SK-N-SH (cell line): ENCODE results near the gene LAPTM4A. TPM values are rescaled to one million over a fixed set of nuclear protein-coding genes. Genes with fewer than 3 reads are reported as not detected.

Experiments
- CTCF ChIA-PET: fragments of 300-600, 350-600 bp; formaldehyde crosslinking; extraction: SDS; loops from one replicate; lab custom pipeline; 2021; lab: Yijun Ruan, JAX
- POLR2A ChIA-PET: fragments of 350-600 bp; sonication (Branson Sonifier 250); formaldehyde crosslinking; extraction: SDS; loops from one replicate; lab custom pipeline; 2020; ENCODE audit warnings: antibody characterized with exemption, inconsistent platforms; lab: Yijun Ruan, JAX
- DNase-seq: peaks from one replicate; pipeline ENCODE4 v3.0.0; 2012
- H2AFZ ChIP-seq: fragments of 200-600 bp; sonication (generic); 2 replicates; pipeline ENCODE4 v1.8.1; 2016; ENCODE audit warnings: antibody characterized with exemption, mild to moderate bottlenecking, low read depth
- H3F3A ChIP-seq: fragments of 200-600 bp; sonication (generic); replicated peaks from 2 replicates; pipeline ENCODE3; 2016; ENCODE audit warnings: antibody characterized with exemption, mild to moderate bottlenecking; ENCODE audit not compliant: insufficient read depth
- H3K27ac ChIP-seq, 2 experiments: fragments of 200-500 bp in 1 of 2; fragments of 200-600 bp in 1 of 2; sonication (Bioruptor generic) in 1 of 2; sonication (generic), shearing (Covaris generic) in 1 of 2; 2 replicates each; pipeline versions ENCODE4 v1.5.1 to v1.6.1; 2014 to 2016; ENCODE audit warnings: low read depth in 2 of 2, inconsistent platforms in 1 of 2, low read length in 1 of 2, mild to moderate bottlenecking in 1 of 2, mixed read lengths in 1 of 2
- H3K27me3 ChIP-seq: fragments of 200-600 bp; sonication (generic), shearing (Covaris generic); 2 replicates; pipeline ENCODE4 v1.6.1; 2016; ENCODE audit warnings: mixed run types; ENCODE audit not compliant: insufficient read depth
- H3K36me3 ChIP-seq, 2 experiments: fragments of 200-500 bp in 1 of 2; fragments of 200-600 bp in 1 of 2; sonication (Bioruptor generic) in 1 of 2; sonication (generic) in 1 of 2; replicated peaks in 1 of 2; 2 replicates each; pipeline versions ENCODE3 to v1.5.1; 2014 to 2016; ENCODE audit warnings: low read length in 1 of 2, mild to moderate bottlenecking in 1 of 2; ENCODE audit not compliant: insufficient read depth in 2 of 2, control insufficient read depth in 1 of 2
- H3K4me1 ChIP-seq, 2 experiments: fragments of 200-500 bp in 1 of 2; fragments of 200-600 bp in 1 of 2; sonication (Bioruptor generic) in 1 of 2; sonication (generic), shearing (Covaris generic) in 1 of 2; 2 replicates each; pipeline versions ENCODE4 v1.5.1 to v1.6.1; 2014 to 2016; ENCODE audit warnings: low read depth in 1 of 2, low read length in 1 of 2, mixed run types in 1 of 2; ENCODE audit not compliant: insufficient read depth in 2 of 2, control insufficient read depth in 1 of 2
- H3K4me2 ChIP-seq: fragments of 200-600 bp; sonication (generic), shearing (Covaris generic); 2 replicates; pipeline ENCODE4 v1.6.1; 2017; ENCODE audit warnings: mixed run types
- H3K4me3 ChIP-seq, 2 experiments: fragments of 200-500 bp in 1 of 2; fragments of 200-600 bp in 1 of 2; sonication (Bioruptor generic) in 1 of 2; sonication (generic), shearing (Covaris generic) in 1 of 2; 2 replicates each; pipeline versions ENCODE4 v1.5.1 to v1.8.1; 2014 to 2016; ENCODE audit warnings: low read depth in 2 of 2, inconsistent platforms in 1 of 2, low read length in 1 of 2, mild to moderate bottlenecking in 1 of 2, mixed read lengths in 1 of 2, moderate library complexity in 1 of 2
- H3K79me2 ChIP-seq: fragments of 200-600 bp; sonication (generic); 2 replicates; pipeline ENCODE4 v1.8.1; 2017; ENCODE audit warnings: mild to moderate bottlenecking; ENCODE audit not compliant: insufficient read depth
- H3K9ac ChIP-seq: fragments of 200-600 bp; sonication (generic); 2 replicates; pipeline ENCODE4 v1.6.1; 2017; ENCODE audit warnings: mixed run types
- H3K9me2 ChIP-seq: fragments of 200-600 bp; sonication (generic); 2 replicates; pipeline ENCODE4 v1.6.1; 2017; ENCODE audit warnings: mixed run types
- H3K9me3 ChIP-seq: fragments of 200-600 bp; sonication (generic); 2 replicates; pipeline ENCODE4 v1.6.1; 2017; ENCODE audit warnings: mixed run types, mild to moderate bottlenecking, moderate library complexity
- H4K20me1 ChIP-seq: fragments of 200-600 bp; sonication (generic); 2 replicates; pipeline ENCODE4 v1.6.1; 2017; ENCODE audit warnings: mild to moderate bottlenecking, mixed run types; ENCODE audit not compliant: insufficient read depth
- CHD2 ChIP-seq: fragments of 150-350 bp; IDR thresholded peaks from 2 replicates; pipeline ENCODE4 v1.6.1; 2018; ENCODE audit warnings: low read length; ENCODE audit not compliant: partially characterized antibody
- FOSL2 ChIP-seq: IDR thresholded peaks from 2 replicates; pipeline ENCODE4 v1.4.0; 2012; ENCODE audit warnings: low read depth, mild to moderate bottlenecking, moderate library complexity, borderline replicate concordance
- GATA2 ChIP-seq: sonication (generic); formaldehyde crosslinking; IDR thresholded peaks from 2 replicates; pipeline ENCODE4 v1.5.0; 2020; ENCODE audit warnings: mild to moderate bottlenecking, missing genetic modification reagents
- MEF2A ChIP-seq: IDR thresholded peaks from 2 replicates; pipeline ENCODE4 v1.4.0; 2012; ENCODE audit warnings: low read depth, borderline replicate concordance
- NRF1 ChIP-seq: IDR thresholded peaks from 2 replicates; pipeline ENCODE4 v1.6.1; 2012; ENCODE audit warnings: low read depth, mild to moderate bottlenecking, low read length
- PBX3 ChIP-seq: IDR thresholded peaks from 2 replicates; pipeline ENCODE4; 2012
- POLR2AphosphoS5 ChIP-seq: IDR thresholded peaks from 2 replicates; pipeline ENCODE4 v1.6.1; 2012; ENCODE audit warnings: low read depth, low read length
- RAD21 ChIP-seq: IDR thresholded peaks from 2 replicates; pipeline ENCODE4 v1.6.1; 2012; ENCODE audit warnings: mild to moderate bottlenecking, low read length
- TAF1 ChIP-seq: IDR thresholded peaks from 2 replicates; pipeline ENCODE4 v1.6.1; 2012; ENCODE audit warnings: low read depth, mild to moderate bottlenecking, low read length, moderate library complexity, borderline replicate concordance
- YY1 ChIP-seq: IDR thresholded peaks from 2 replicates; pipeline ENCODE4 v1.4.0; 2012; ENCODE audit warnings: low read depth, mild to moderate bottlenecking
- ZBTB33 ChIP-seq: IDR thresholded peaks from 2 replicates; pipeline ENCODE4 v1.4.0; 2012; ENCODE audit warnings: low read depth, borderline replicate concordance
- WGBS: methylation state at CpG from one replicate; pipeline ENCODE4 v1.1.6; 2017; ENCODE audit warnings: low lambda C conversion rate; 5-methylcytosine and 5-hydroxymethylcytosine counted together
- polyA plus RNA-seq, 3 experiments: library from polyadenylated mRNA; depleted of rRNA; stranded (reverse); fragments of >200 nt; gene quantifications; 2 replicates each; pipeline ENCODE4 v1.2.3, GENCODE V29; 2012
- TF ChIP-seq, protein P1 (sequence below): fragments of 200-600 bp; sonication (generic); IDR thresholded peaks from 2 replicates; pipeline ENCODE4 v1.6.1; 2017; ENCODE audit warnings: antibody characterized with exemption, mild to moderate bottlenecking, moderate library complexity
- TF ChIP-seq, protein P2 (sequence below): IDR thresholded peaks from 2 replicates; pipeline ENCODE4 v1.6.1; 2012; ENCODE audit warnings: mild to moderate bottlenecking, low read depth, low read length, moderate library complexity

LAPTM4A gene
- polyA plus RNA-seq, 1 of the 3 experiments (the other 2 are of a cell fraction): 306 TPM

DNA sequence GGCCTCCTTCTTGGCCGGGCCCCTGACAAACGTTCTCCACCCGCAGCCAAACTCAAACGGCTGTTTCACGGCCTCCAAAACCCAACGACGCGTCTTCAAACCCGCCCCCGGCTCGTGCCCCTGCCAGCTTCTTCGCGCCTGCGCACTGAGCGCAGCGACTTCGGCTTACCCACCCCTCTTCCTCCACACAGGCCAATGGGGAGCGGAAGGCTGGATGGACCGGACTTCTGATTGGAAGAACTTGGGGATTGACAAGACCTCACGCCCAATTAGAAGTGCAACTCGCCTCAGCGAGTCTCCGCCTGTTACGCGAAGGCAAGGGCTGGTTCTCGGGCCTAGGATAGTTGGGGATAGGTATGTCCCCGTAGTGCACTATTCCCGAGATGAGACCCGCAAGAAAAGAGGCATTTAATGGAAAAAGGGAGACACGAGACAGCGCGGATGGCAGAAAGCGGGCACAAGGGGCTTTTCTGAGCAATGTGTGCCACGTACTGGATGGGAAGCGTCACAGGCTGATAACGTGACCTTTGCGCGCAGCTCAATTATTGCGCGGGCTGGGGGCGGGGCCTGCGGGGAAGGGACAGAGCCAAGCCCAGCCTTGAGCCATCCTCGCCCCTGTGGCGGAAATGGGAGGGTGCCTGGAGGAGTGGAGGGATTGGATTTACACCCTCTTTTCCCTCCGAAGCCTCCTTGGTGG lies at the start of gene LAPTM4A (continued):
- no peak for TF ChIP-seq FOSL2
- peak; percentile 93 for TF ChIP-seq POLR2AphosphoS5
- TF ChIP-seq MEF2A: no peak; the same call in 1 of the 2 replicates
- TF ChIP-seq TAF1: peak; percentile 45; the same call in 1 of the 2 replicates
- TF ChIP-seq YY1: peak; percentile 62; the same call in 1 of the 2 replicates
- peak; percentile 99 for TF ChIP-seq PBX3
- TF ChIP-seq CHD2: peak; percentile 70
- no peak for TF ChIP-seq ZBTB33
- TF ChIP-seq GATA2 (CRISPR knock-in tag): peak; percentile 54; the same call in 1 of the 2 replicates

- Histone ChIP-seq H3K4me3 (no peak overlapping the region), H2AFZ (no peak overlapping the region), H3F3A (no peaks in the 10 kb centered on the region), H3K36me3 (no peaks in the 10 kb centered on the region), H3K9me3 (no peaks in the 10 kb centered on the region), H3K27me3 (no peaks in the 10 kb centered on the region), H4K20me1 (no peaks in the 10 kb centered on the region), H3K9me2 (no peaks in the 10 kb centered on the region), H3K27ac (no peak overlapping the region), H3K4me2 (no peak overlapping the region), H3K9ac (no peak overlapping the region), H3K79me2 (no peaks in the 10 kb centered on the region), H3K4me1 (peaks cover 0 to 9% of the 10 kb centered on the region in 2 experiments; a peak in 1 of 4 replicates)
- CTCF ChIA-PET: interaction anchor here (1.2 to 4.4 kb wide), 4 partner anchors 85 to 145 kb away, joined by 3 to 58 read pairs (median 7); partner anchors contain the start of gene SDC1
- 82% methylated on average over 4 of the region's 4 CpGs for WGBS
- TF ChIP-seq POLR2AphosphoS5 (no peak), MEF2A (no peak), TAF1 (no peak), PBX3 (no peak), CHD2 (no peak), RAD21 (no peak), NRF1 (no peak)
- TF ChIP-seq, protein P1, sequence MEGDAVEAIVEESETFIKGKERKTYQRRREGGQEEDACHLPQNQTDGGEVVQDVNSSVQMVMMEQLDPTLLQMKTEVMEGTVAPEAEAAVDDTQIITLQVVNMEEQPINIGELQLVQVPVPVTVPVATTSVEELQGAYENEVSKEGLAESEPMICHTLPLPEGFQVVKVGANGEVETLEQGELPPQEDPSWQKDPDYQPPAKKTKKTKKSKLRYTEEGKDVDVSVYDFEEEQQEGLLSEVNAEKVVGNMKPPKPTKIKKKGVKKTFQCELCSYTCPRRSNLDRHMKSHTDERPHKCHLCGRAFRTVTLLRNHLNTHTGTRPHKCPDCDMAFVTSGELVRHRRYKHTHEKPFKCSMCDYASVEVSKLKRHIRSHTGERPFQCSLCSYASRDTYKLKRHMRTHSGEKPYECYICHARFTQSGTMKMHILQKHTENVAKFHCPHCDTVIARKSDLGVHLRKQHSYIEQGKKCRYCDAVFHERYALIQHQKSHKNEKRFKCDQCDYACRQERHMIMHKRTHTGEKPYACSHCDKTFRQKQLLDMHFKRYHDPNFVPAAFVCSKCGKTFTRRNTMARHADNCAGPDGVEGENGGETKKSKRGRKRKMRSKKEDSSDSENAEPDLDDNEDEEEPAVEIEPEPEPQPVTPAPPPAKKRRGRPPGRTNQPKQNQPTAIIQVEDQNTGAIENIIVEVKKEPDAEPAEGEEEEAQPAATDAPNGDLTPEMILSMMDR: no peak
- TF ChIP-seq, protein P2, sequence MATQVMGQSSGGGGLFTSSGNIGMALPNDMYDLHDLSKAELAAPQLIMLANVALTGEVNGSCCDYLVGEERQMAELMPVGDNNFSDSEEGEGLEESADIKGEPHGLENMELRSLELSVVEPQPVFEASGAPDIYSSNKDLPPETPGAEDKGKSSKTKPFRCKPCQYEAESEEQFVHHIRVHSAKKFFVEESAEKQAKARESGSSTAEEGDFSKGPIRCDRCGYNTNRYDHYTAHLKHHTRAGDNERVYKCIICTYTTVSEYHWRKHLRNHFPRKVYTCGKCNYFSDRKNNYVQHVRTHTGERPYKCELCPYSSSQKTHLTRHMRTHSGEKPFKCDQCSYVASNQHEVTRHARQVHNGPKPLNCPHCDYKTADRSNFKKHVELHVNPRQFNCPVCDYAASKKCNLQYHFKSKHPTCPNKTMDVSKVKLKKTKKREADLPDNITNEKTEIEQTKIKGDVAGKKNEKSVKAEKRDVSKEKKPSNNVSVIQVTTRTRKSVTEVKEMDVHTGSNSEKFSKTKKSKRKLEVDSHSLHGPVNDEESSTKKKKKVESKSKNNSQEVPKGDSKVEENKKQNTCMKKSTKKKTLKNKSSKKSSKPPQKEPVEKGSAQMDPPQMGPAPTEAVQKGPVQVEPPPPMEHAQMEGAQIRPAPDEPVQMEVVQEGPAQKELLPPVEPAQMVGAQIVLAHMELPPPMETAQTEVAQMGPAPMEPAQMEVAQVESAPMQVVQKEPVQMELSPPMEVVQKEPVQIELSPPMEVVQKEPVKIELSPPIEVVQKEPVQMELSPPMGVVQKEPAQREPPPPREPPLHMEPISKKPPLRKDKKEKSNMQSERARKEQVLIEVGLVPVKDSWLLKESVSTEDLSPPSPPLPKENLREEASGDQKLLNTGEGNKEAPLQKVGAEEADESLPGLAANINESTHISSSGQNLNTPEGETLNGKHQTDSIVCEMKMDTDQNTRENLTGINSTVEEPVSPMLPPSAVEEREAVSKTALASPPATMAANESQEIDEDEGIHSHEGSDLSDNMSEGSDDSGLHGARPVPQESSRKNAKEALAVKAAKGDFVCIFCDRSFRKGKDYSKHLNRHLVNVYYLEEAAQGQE: no peak
- DNase-seq: no peak
- POLR2A ChIA-PET: no interaction called here
Observed at GRCh38 chr2:20100711-20101110, 49.3 kb upstream of the LAPTM4A start.
